Lung (tissue), 12 donors: Measurements from ENCODE around the gene AGER. TPM values are rescaled to one million over a fixed set of nuclear protein-coding genes. Genes with fewer than 3 reads are reported as not detected.

Experiments
- ATAC-seq: fragments of 200-7000 bp; cut with Tn5 transposase; one replicate; pipeline ENCODE4 v1.9.1; 2020; ENCODE audit warnings: moderate number of reproducible peaks; ENCODE audit not compliant: insufficient read depth, low FRiP score
- DNase-seq, 3 donors: peaks; one replicate each; pipeline ENCODE4 v3.0.0-alpha.2; 2013 to 2017
- H3K27ac ChIP-seq, 2 donors: one replicate each; pipeline ENCODE4 v1.5.1; 2013; ENCODE audit warnings: mild to moderate bottlenecking in 2 of 2, moderate library complexity in 2 of 2, control low read depth in 1 of 2, inconsistent platforms in 1 of 2, low read depth in 1 of 2, low read length in 1 of 2
- H3K27me3 ChIP-seq, 3 donors: one replicate each; pipeline ENCODE4 v1.5.1; 2013; ENCODE audit warnings: low read length in 2 of 3; ENCODE audit not compliant: control insufficient read depth in 3 of 3, insufficient read depth in 3 of 3
- H3K36me3 ChIP-seq, 4 donors: one replicate each; pipeline ENCODE4 v1.5.1; 2013; ENCODE audit warnings: low read length in 4 of 4, mild to moderate bottlenecking in 1 of 4, moderate library complexity in 1 of 4; ENCODE audit not compliant: control insufficient read depth in 4 of 4, insufficient read depth in 4 of 4
- H3K4me1 ChIP-seq, 5 donors: one replicate each; pipeline ENCODE4 v1.5.1; 2013; ENCODE audit warnings: low read length in 5 of 5, mild to moderate bottlenecking in 2 of 5, moderate library complexity in 1 of 5; ENCODE audit not compliant: control insufficient read depth in 5 of 5, insufficient read depth in 5 of 5
- H3K4me3 ChIP-seq: one replicate; pipeline ENCODE4 v1.5.1; 2013; ENCODE audit warnings: mild to moderate bottlenecking, control low read depth, moderate library complexity
- H3K9ac ChIP-seq, 2 donors: one replicate each; pipeline ENCODE4 v1.5.1; 2013; ENCODE audit warnings: low read length in 2 of 2, control low read depth in 1 of 2; ENCODE audit not compliant: insufficient read depth in 1 of 2
- H3K9me3 ChIP-seq, 4 donors: one replicate each; pipeline ENCODE4 v1.5.1; 2013; ENCODE audit warnings: low read length in 3 of 4, mild to moderate bottlenecking in 1 of 4, moderate library complexity in 1 of 4; ENCODE audit not compliant: control insufficient read depth in 4 of 4, insufficient read depth in 3 of 4
- CTCF ChIP-seq: IDR thresholded peaks from 2 replicates; pipeline ENCODE4 v1.5.1; 2012; ENCODE audit warnings: mild to moderate bottlenecking; ENCODE audit errors: control extremely low read depth, extremely low read depth
- WGBS, 2 donors: extraction: QIAGEN DNeasy Blood & Tissue Kit; methylation state at CpG; one replicate each; pipeline ENCODE4 v1.1.7; 2013; 5-methylcytosine and 5-hydroxymethylcytosine counted together
- polyA plus RNA-seq, 2 donors: library from polyadenylated mRNA; stranded (reverse); fragments of 200-250 nt; gene quantifications; one replicate each; pipeline ENCODE4 v1.2.1, GENCODE V29; 2013
- total RNA-seq, 2 donors: library from RNA; depleted of rRNA in 1 of 2; stranded (reverse); fragments of >200 nt in 1 of 2; gene quantifications; one replicate each; pipeline ENCODE4 v1.2.1, GENCODE V29; 2014 to 2021
- donor health status: control.
- donor health status: control.
- donor health status: Bipolar disorder and iron deficiency.
- donor health status: healthy.
- donor health status: DM: yes; HTN: yes; CAD: no.

The AGER gene
- total and polyA plus RNA-seq, 4 donors: 178 to 1,487 (median 347) TPM

- Histone ChIP-seq H3K4me1 (no peaks in the 10 kb centered on the region), H3K9ac (no peak overlapping the region), H3K27ac (no peak overlapping the region), H3K36me3 (peaks cover 0 to 2% (median 0%) of the 10 kb centered on the region in 4 donors), H3K9me3 (no peaks in the 10 kb centered on the region), H3K27me3 (no peaks in the 10 kb centered on the region), H3K4me3 (no peak overlapping the region)
- ATAC-seq (no peak), DNase-seq (no peak)
- 88 to 93% methylated on average over 5 of the region's 5 CpGs for WGBS, 2 donors
- TF ChIP-seq CTCF: no peak
These were observed 26.1 kb upstream of the AGER start for GRCh38 chr6:32210191-32210601.

- Histone ChIP-seq H3K9ac (no peak overlapping the region), H3K9me3 (no peaks in the 10 kb centered on the region), H3K4me1 (no peaks in the 10 kb centered on the region), H3K27ac (no peak overlapping the region), H3K27me3 (no peaks in the 10 kb centered on the region), H3K4me3 (no peak overlapping the region), H3K36me3 (peaks cover 0 to 2% (median 0%) of the 10 kb centered on the region in 4 donors)
- no peak for TF ChIP-seq CTCF
- ATAC-seq (no peak), DNase-seq (no peak)
- 86 to 94% methylated on average over 1 of the region's 1 CpG for WGBS, 2 donors
These were observed 24.9 kb upstream of the AGER start for GRCh38 chr6:32208996-32209395.

- 90% methylated on average over 3 of the region's 3 CpGs for WGBS, 2 donors
- Histone ChIP-seq H3K4me3 (no peak overlapping the region), H3K9me3 (peaks cover 0 to 2% (median 0%) of the 10 kb centered on the region in 4 donors), H3K27me3 (no peaks in the 10 kb centered on the region), H3K27ac (no peak overlapping the region), H3K4me1 (no peaks in the 10 kb centered on the region), H3K36me3 (peaks cover 0 to 4% (median 0%) of the 10 kb centered on the region in 4 donors), H3K9ac (no peak overlapping the region)
- ATAC-seq (no peak), DNase-seq (no peak)
- TF ChIP-seq CTCF: no peak
These were observed 20.2 kb upstream of the AGER start for GRCh38 chr6:32204268-32204715.
